Measurements from ENCODE around the gene DNAJA2.
"Not testable (repeated sequence)": the region's sequence is repeated elsewhere in the genome, so short reads cannot be mapped to it uniquely, and the experiment has no call there.

DNAJA2 gene

DNA sequence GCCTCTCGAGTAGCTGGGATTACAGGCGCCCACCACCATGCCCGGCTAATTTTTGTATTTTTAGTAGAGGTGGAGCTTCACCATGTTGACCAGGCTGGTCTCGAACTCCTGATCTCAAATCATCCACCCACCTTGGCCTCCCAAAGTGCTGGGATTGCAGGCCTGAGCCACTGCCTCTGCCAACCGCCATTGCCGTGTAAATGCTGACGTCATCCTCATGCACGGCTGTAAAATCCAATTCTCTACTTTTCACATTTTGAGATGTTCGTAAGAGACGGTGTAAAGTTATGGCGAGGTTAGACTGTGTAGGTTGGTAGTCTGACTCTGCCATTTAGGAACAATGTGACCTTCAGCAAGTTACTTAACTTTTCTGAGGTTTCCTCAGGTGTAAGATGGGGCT lies 1.7 kb upstream of the DNAJA2 start:
- DNase-seq (ENCODE audit: low spot score), result no peak

DNA sequence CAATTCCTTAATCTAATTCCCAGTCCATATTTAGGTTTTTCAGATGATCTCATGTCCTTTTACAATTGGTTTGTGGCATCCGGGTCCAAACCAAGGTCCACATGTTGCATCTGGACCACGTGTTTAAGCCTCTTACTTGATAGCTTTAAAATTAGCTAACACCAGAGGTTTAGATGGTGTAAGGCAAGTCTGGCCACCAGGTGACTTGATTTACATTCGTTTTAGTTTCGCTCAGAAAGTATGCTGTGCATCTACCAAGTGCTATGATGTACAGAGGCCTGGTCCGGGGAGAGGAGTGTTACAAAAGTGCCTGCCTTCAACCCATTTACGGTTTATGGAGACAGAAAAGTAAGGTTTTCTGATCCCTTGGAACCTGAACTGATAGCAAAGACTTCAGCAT lies 878 bp upstream of the DNAJA2 start:
- DNase-seq (ENCODE audit: low spot score), result peak; percentile 14

DNA sequence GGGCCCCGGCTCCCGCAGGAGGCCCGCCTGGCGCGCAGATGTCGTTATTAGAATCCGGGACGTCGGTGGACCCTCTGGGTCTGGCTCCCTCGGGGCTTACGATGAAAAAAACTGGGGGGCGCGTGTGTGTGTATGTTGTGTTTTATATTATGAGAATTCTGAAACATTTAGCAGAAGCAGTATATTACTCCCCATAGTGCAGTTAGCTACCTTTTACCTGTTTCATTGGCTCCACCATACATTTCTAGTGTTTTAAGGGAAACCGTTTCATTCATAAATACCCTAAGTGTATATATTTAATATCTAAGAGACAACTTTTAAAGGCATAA lies 486 bp upstream of the DNAJA2 start:
- DNase-seq (ENCODE audit: low spot score), result peak; percentile 10

DNA sequence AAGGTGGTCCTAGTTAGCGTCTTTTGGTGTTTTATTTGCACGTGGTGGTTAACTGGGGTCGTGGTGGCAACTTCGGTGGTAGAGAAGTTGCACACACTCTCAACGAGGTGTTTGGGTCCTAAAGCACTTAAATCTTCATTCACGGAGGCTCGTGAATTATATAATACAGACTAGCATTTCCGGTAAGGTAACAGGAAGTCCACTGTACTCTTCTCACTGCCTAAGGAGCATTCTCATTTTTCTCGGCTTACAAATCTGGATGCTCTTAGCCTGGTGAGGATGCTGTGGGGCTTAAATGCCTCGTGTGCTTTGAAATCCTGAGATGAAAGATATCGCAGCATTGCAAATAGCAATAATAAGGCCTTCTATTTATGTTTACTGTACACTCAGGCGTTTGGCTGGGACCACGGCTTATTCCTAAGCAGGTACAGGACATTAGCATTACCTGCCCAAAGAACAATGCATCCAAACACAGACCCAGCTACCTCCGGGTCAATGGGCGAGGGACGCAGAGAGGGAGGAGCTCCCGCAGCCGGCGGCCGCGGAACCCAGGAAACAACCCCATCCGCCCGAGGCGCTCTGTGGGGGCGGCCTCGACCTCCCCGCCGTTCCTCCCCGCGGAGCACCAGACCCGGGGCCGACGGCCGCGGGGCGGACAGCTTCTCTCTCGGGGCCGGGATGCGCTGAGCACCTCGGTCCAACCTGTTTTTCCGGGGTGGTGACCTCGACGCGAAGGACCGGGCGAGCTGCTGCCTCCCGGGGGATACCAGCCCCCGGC lies 856 bp downstream of the DNAJA2 start:
- peak; percentile 14 for DNase-seq (ENCODE audit: low spot score)

DNA sequence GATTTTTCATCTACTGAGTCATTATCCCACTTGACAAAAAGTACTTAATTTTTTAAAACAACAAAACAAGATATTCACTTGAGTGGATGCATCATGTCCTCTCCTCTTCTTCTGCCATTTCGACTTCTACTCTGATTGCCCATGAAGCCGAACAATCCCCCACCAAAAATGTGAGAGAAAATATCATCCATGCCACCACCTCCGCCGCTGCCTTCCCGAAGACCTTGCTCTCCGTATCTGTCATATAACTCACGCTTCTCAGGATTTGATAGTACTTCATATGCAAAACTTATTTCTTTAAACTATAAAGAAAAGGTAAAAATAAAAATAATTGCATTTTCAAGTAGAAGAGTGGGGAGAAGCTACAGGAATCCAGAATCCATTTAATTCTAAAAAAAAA lies 2.2 kb downstream of the DNAJA2 start:
- no peak for DNase-seq (ENCODE audit: low spot score)

DNA sequence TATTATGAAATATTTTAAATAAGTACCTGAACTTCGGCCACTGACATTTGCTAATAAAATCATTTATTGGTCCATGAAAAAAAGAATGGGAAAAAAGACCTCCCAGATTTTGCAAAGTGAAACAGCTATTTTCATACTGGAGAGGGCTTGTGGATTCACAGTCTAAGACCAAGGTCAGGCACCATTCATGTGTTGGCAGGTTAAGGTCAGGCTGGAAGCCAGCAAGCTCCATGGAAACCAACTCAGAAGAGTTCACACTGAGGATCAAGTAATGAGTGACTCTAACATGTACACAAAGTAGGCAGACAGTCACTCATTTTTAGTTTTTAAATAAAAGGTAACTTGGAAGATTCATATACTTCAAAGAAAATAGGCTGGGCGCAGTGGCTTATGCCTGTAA lies 3.4 kb downstream of the DNAJA2 start:
- DNase-seq (ENCODE audit: low spot score), result no peak

DNA sequence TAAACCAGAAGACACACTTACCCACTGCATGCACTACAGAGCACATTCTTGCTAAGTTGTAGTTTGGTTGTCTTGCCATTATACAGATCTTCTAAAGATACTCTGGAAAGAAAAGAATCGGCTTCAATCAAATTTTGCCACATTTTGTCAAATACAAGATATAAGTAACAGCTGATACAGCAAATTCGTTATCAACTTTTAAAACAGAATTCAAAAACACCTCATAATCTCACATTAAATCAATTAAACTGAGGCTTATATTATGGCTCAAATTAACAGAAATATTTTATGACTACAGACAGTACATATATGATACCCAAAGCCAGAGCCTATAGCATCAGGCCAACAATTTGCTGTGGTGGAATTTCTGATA lies 5.4 kb downstream of the DNAJA2 start:
- no peak for DNase-seq (ENCODE audit: low spot score)

DNA sequence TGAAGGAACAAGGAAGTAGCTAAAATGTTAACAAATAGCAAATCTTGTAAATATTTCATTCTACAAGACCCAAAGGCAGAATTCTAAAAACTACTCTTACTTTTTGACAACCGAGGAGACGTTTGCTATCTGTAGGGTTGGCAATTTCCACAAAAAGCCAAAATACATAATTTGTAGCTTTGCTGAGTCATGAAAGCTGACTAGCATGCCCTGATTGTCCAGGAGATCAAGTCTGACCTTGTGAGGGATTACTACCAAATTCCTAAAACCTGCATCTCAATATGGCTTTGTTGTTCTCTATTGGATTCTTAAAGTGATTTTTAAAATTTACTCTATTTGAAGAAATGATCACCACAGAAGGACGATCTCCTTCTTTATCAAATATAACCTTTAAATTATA lies 10.8 kb downstream of the DNAJA2 start:
- no peak for DNase-seq (ENCODE audit: low spot score)

DNA sequence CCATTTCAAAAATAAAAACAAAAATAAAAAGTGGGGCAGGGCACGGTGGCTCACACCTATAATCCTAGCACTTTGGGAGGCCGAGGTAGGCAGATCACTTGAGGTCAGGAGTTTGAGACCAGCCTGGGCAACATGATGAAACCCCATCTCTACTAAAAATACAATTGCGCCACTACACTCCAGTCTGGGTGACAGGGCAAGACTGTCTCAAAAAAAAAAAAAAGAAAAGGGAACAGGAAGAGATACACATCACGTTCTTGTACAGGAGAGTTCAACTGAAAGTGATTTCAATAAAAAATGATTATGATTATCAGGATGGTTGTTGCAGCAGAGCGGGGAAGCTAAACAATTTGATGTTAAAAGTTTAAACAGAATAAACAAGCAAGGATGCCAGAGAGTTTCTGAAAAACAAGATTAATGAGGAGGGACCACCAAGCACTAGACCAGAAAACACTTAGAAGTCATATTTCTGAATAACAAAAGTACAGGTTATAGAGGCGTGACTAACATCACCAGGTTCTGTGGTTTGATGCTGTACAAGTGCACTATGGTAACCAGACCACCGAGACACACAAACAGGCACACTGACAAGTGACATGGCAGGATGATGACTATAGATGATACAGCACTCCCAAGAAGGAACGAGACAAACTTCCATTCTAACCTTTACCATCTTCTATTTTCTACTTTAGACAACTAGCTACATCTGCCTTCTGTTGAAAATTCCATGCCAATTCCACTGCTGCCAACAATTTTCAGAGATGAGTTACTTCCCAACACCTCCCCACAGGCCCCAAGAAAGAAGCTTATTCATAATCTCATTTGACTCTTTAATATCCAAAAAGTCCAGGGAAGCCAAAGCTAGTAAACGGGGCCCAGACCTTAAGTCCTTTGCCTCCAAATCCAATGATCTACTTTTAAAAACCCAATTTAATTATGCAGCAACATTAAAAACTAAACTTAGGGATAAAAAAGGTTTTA lies 11.8 kb downstream of the DNAJA2 start:
- DNase-seq (ENCODE audit: low spot score), result no peak

DNA sequence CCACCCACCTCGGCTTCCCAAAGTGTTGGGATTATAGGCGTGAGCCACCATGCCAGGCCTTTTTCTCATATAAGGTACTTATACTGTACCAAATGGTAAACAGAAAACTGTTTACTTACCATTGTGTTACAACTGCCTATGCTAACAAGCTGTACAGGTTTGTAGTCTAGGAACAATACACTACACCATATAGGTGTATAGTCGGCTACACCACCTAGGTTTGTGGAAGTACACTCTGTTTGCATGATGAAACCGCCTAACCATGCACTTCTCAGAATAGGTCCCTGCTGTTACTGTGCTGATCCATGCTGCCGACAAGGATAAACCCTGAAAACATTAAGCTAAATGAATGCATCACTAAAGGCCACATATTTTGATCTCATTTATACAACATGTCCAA lies 18.9 kb downstream of the DNAJA2 start:
- no peak for DNase-seq (ENCODE audit: low spot score)

DNA sequence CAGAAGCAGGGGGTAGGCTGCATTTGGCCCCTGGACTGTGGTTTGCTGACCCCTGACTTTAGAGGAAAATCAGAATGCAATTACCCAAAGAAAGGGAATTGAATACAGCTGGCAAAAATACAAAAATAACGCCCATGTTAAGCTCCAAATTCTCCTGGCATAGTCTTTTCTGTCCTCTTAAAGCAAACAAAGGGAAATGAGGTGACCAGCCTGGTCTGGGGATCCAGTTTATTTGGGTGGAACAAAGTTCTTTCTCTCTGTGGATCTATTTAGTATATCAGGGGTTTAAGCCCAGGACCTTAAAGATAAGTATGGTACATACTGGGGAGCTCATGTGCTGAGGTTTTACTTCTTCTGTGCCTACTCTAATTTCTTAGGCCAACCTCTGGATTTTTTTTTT lies 23.5 kb downstream of the DNAJA2 start:
- DNase-seq (ENCODE audit: low spot score), result no peak

DNA sequence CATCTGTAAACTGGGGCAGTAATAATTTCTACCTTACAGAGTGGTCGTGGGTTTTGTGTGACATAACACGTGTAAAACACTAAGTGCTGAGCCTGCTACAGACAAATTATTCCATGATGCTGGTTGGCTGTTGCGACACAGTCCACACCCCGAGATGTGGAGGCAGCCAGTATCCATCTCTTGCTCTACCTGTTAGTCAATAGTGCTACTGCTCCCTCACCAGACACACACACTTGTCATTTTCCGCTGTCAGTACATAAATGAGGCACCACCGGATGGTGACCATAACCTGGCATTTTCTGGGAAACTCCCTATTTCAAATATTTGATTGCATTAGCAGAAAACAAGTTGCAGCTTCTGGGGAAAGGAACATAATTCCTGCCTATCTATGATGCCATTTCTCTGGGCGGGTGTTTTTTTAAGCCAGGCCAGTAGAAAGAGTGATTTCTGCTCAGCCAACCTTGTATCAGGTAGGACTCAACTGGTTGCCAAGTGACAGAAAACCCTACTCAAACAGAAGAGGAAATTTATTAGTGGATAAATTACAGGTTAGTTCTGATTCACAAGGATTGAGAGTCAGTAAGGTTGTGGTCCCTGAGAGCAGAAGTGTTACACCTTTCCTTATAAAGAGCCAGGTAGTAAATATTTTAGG lies 24.1 kb downstream of the DNAJA2 start:
- no peak for DNase-seq (ENCODE audit: low spot score)

DNA sequence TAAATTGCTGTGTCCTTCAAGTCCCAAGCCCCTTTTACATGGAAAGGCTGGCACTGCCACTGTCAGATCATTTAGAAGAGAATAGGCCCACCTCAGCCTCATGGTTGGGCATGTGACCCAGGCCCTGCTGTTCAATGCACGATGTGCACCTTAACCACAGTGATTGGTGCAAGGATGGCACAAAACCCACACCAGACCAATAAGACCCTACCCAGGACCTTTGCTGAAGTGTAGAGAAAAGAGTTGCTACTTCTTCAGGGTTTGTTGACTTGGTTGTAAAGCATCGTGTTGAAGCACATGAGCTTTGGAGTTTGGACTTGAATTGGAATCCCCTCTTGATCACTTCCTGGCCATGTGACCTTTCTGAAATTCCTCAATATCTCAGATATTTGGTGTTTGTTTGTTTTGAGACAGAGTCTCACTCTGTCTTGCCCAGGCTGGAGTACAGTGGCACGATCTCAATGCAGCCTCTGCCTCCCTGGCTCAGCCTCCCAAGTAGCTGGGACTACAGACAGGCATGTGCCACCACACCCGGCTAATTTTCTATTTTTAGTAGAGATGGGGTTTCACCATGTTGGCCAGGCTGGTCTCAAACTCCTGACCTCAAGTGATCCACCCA lies 24.8 kb downstream of the DNAJA2 start:
- DNase-seq (ENCODE audit: low spot score), result no peak

DNA sequence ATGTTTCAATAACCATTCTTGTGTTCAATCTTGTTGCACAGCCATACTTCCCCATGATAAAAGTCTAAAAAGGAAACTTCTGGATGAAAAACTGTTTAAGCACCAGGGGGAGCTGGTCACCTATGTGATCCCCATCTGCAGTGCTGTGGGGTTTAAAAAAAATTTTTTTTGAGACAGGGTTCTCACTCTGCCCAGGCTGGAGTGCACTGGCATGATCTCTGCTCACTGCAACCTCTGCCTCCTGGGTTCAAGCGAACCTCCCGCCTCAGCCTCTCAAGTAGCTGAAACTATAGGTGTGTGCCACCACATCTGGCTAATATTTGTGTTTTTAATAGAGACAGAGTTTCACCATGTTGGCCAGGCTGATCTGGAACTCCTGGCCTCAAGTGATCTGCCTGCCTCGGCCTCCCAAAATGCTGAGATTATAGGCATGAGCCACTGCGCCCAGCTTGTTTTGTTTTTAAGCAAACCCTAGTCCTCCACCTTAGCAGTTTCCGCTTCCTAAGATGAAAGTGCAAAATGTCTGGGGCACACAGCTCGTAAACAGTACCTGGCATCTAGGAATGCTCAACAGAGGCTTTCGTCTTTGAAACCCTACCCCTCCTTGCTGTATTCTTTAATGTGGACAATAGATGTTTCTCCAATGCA lies 25.4 kb downstream of the DNAJA2 start:
- peak; percentile 18 for DNase-seq (ENCODE audit: low spot score)

DNA sequence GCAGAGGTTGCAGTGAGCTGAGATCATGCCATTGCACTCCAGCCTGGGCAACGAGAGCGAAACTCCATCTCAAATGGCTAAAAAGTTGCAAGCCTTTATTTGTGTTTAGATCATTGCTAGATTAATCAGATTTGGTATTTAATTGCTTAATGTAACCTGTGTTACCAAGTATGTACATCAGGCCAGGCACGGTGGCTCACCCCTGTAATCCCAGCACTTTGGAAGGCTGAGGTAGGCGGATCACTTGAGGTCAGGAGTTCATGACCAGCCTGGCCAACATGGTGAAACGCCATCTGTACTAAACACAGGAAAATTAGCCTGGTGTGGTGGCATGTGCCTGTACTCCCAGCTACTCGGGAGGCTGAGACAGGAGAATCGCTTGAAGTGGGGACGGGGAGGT lies 28.8 kb downstream of the DNAJA2 start:
- DNase-seq (ENCODE audit: low spot score), result not testable (repeated sequence)

DNA sequence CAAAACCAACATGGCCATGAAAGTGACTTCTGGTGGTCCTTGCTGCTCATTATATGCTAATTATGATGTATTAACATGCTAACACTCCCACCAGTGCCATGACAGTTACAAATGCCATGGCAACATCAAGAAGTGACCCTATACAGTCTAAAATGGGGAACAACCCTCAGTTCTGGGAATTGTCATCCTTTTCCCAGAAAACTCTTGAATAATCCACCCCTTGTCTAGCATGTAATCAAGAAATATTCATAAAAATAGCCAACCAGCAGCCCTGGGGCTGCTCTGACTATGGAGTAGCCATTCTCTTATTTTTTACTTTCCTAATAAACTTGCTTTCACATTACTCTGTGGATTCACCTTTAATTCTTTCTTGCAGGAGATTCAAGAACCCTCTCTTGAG lies 35.9 kb downstream of the DNAJA2 start:
- no peak for DNase-seq (ENCODE audit: low spot score)

DNA sequence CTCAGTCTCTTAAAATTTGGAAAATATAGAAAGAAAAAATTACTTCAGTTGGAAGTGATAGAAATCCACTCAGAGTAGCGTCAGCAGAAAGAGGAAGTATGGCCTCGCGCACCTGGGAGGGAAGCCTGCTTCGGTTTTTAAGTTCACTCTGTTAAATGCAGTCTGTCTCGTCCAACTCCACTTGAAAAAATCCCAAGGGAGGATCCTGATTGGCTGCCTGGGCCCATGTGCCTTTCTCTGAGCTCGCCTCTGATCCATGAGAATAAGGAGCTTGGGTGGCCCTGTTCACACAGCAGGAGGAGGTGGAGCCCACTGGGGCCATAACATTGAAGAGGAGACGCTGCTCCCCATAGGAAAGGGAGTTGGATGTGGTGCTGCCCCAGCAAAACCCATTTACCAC lies 40.7 kb downstream of the DNAJA2 start:
- DNase-seq (ENCODE audit: low spot score), result no peak

DNA sequence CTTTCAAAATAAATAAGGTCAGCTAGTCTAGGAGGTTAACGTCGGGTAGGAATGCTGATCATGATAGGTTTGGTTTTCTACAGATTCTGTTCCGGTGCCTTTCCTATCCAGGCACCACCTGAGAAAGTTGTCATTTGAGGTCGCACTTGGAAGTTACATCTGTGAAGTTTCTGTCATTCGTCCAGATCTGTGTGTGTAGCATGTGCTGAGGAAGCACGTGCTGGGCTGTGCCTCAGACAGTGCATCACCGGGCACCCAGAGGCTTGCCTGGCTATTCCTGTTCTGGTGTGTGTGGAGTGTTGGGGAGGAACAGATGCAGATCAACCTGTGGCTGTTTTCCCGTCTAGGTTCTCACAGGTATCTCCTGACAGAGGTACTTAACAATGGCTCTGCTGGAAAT lies 42.6 kb downstream of the DNAJA2 start:
- DNase-seq (ENCODE audit: low spot score), result no peak

DNA sequence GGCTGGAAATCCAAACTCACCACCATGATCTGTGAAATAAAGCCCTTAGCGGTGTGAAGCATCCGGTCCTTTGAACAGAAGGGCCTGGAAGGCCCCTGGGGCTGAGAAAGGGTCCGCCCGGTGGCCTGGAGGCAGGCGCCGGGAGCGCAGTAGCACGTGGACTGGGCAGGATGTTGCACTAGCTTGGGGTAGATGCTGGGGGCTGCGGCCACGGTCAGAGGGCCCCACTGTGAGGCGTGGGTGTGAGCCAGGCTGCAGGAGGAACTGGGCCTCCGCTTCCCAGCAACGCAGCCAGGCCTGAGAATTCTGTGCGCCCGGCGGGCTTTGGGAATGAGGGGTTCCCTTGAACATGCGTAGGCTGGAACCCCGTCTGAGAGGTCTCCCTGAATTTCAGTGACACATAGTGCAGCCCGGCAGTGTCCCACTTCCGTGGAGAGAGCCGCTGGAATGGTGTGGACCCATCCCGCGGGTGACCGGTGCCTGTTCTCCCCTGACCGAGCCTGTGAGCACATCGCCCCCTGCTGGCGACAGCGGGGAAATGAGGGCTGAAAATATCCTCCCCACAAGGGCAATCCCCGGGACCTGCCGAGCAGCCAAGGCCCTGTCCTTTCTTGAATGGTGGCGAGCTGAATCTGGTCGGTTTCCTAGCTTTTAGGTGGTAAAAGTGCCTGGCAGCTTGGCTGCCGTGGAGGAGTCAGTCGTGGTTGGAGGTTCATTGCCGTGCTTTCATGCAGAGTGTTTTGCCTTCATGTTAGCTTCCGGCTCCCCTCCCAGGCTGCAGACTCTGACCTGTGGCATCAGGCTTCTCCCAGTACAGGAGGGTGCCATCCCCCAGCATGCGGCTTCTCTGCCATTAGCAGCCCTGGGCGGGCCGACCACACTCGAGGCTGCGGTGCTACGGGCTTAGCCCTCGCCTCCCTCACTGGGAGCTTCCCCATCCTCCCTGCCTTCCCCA lies 43.8 kb downstream of the DNAJA2 start:
- DNase-seq (ENCODE audit: low spot score), result peak; percentile 57

DNA sequence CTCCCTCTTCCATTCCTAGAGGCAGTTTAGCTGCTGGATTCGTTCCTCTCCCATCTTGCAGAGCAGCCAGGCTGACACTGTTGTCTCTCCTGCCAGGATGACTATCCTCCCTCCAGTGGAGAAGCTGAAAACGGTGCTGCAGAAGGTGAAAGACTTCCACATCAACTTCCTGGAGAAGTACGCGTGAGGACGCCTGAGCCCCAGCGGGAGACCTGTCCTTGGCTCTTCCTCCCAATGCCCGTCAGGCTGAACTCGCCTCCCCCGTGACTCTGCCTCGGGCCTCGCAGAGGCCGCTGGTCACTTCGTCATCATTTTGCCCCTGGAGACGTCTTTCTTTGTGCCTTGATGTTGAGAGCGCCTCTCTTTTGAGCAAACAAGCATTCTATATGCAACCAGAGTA lies 44.7 kb downstream of the DNAJA2 start:
- no peak for DNase-seq (ENCODE audit: low spot score)

DNA sequence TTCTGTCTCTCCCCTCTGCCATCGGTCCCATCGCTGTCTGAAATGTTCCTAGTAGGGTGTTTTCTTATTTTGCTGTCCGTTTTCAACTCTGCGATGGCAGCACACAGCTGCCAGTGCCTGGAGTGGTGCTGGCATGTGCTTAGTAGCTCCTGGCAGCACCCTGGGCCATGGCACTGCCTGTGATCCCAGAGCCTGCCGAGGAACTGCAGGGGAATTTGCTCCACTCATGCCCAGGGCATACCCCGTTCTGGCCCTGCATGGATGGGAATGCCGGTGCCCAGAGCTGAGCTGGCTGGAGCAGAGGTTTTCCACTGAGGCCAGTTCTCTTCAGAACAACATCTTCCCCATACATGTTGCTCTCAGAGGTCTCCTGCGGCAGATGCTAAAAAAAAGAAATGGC lies 46.2 kb downstream of the DNAJA2 start:
- DNase-seq (ENCODE audit: low spot score), result no peak

All from hematopoietic multipotent progenitor cell treated with erythropoietin and hydrocortisone succinate and interleukin-3 and kit ligand, for 15 days (in vitro differentiated cells).